MM.1S (cell line): Measurements from ENCODE around the gene HIGD1C.

Source experiments
- DNase-seq: peaks from one replicate; pipeline ENCODE4 v3.0.0-alpha.2; 2015
- H2AFZ ChIP-seq: fragments of 300-600 bp; sonication (generic); 2 replicates; pipeline ENCODE4 v1.6.0; 2016; ENCODE audit warnings: antibody characterized with exemption, low read length
- H3F3A ChIP-seq: fragments of 300-600 bp; sonication (generic); 2 replicates; pipeline ENCODE4 v1.6.1; 2016; ENCODE audit warnings: mild to moderate bottlenecking, antibody characterized with exemption, low read length, moderate library complexity, mixed read lengths; ENCODE audit not compliant: insufficient read depth
- H3K27ac ChIP-seq: fragments of 300-600 bp; sonication (generic); 2 replicates; pipeline ENCODE4 v1.5.1; 2016; ENCODE audit warnings: mild to moderate bottlenecking, low read length
- H3K27me3 ChIP-seq: fragments of 300-600 bp; sonication (generic); replicated peaks from 2 replicates; pipeline ENCODE4 v1.6.0; 2016; ENCODE audit warnings: low read length; ENCODE audit not compliant: insufficient read depth
- H3K36me3 ChIP-seq: fragments of 300-600 bp; sonication (generic); replicated peaks from 2 replicates; pipeline ENCODE4 v1.6.1; 2016; ENCODE audit warnings: mild to moderate bottlenecking, low read length, mixed read lengths; ENCODE audit not compliant: insufficient read depth
- H3K4me1 ChIP-seq: fragments of 300-600 bp; sonication (generic); 2 replicates; pipeline ENCODE4 v1.6.1; 2016; ENCODE audit warnings: low read length, mixed read lengths
- H3K4me2 ChIP-seq: fragments of 300-600 bp; sonication (generic); 2 replicates; pipeline ENCODE4 v1.6.0; 2016; ENCODE audit warnings: low read depth, low read length
- H3K4me3 ChIP-seq: fragments of 300-600 bp; sonication (generic); 2 replicates; pipeline ENCODE4 v1.5.1; 2016; ENCODE audit warnings: low read length, mixed read lengths
- H3K79me2 ChIP-seq: fragments of 300-600 bp; sonication (generic); 2 replicates; pipeline ENCODE4 v1.6.1; 2016; ENCODE audit warnings: mixed run types, low read length, mixed read lengths
- H3K9ac ChIP-seq: fragments of 300-600 bp; sonication (generic); 2 replicates; pipeline ENCODE4 v1.6.1; 2016; ENCODE audit warnings: low read length, mixed read lengths
- H3K9me2 ChIP-seq: fragments of 300-600 bp; sonication (generic); replicated peaks from 2 replicates; pipeline ENCODE4 v1.6.1; 2016; ENCODE audit warnings: mild to moderate bottlenecking, low read length, mixed read lengths; ENCODE audit not compliant: insufficient read depth
- H3K9me3 ChIP-seq: fragments of 300-600 bp; sonication (generic); replicated peaks from 2 replicates; pipeline ENCODE4 v1.6.1; 2016; ENCODE audit warnings: mild to moderate bottlenecking, low read length, mixed read lengths; ENCODE audit not compliant: insufficient read depth
- H4K20me1 ChIP-seq: fragments of 300-600 bp; sonication (generic); 2 replicates; pipeline ENCODE4 v1.6.1; 2016; ENCODE audit warnings: mild to moderate bottlenecking, low read length, moderate library complexity, mixed read lengths; ENCODE audit not compliant: insufficient read depth
- CTCF ChIP-seq: fragments of 300-600 bp; sonication (generic); IDR thresholded peaks from 2 replicates; pipeline ENCODE4 v1.5.1; 2016; ENCODE audit warnings: antibody characterized with exemption, low read length, mixed read lengths
- EZH2 ChIP-seq: fragments of 300-600 bp; sonication (generic); optimal IDR thresholded peaks from 2 replicates; pipeline ENCODE3; 2017; ENCODE audit warnings: low read depth, mild to moderate bottlenecking, antibody characterized with exemption, low read length, mixed read lengths
- EZH2phosphoT487 ChIP-seq: fragments of 300-600 bp; sonication (generic); IDR thresholded peaks from 2 replicates; pipeline ENCODE4 v1.6.1; 2018; ENCODE audit warnings: antibody characterized with exemption, low read length

HIGD1C gene

GRCh38 chr12:50948798-50949197 lies 3.5 kb upstream of the HIGD1C start:
- Histone ChIP-seq H3K4me2 (no peak overlapping the region), H3K9me2 (no peaks in the 10 kb centered on the region), H4K20me1 (no peaks in the 10 kb centered on the region), H3K9ac (no peak overlapping the region), H3K4me3 (no peak overlapping the region), H2AFZ (no peak overlapping the region), H3F3A (no peaks in the 10 kb centered on the region), H3K27ac (no peak overlapping the region), H3K79me2 (no peaks in the 10 kb centered on the region), H3K9me3 (no peaks in the 10 kb centered on the region), H3K27me3 (no peaks in the 10 kb centered on the region), H3K36me3 (no peaks in the 10 kb centered on the region), H3K4me1 (peaks cover 7% of the 10 kb centered on the region)
- no peak for DNase-seq
- no peak for TF ChIP-seq EZH2
- no peak for TF ChIP-seq CTCF
- no peak for TF ChIP-seq EZH2phosphoT487

- H3K27me3 ChIP-seq = no peaks in the 10 kb centered on the region
- no peak for DNase-seq
- H3K79me2 ChIP-seq = no peaks in the 10 kb centered on the region
- no peak overlapping the region for H3K4me3 ChIP-seq
- H3K27ac ChIP-seq = no peak overlapping the region
- H3K9ac ChIP-seq = no peak overlapping the region
- no peak for TF ChIP-seq EZH2
- TF ChIP-seq EZH2phosphoT487 = no peak
- TF ChIP-seq CTCF = no peak
- H3K4me1 ChIP-seq = peaks cover 7% of the 10 kb centered on the region
- no peaks in the 10 kb centered on the region for H3K9me3 ChIP-seq
- H4K20me1 ChIP-seq = no peaks in the 10 kb centered on the region
- no peak overlapping the region for H2AFZ ChIP-seq
- H3K4me2 ChIP-seq = no peak overlapping the region
- H3K9me2 ChIP-seq = no peaks in the 10 kb centered on the region
- no peaks in the 10 kb centered on the region for H3F3A ChIP-seq
- no peaks in the 10 kb centered on the region for H3K36me3 ChIP-seq
Measured at GRCh38 chr12:50949801-50950302, 2.5 kb upstream of the HIGD1C start.

GRCh38 chr12:50951112-50951511 lies 1.2 kb upstream of the HIGD1C start:
- Histone ChIP-seq H3K9ac (no peak overlapping the region), H3K27me3 (no peaks in the 10 kb centered on the region), H3K27ac (no peak overlapping the region), H3K9me3 (no peaks in the 10 kb centered on the region), H3K79me2 (no peaks in the 10 kb centered on the region), H3F3A (no peaks in the 10 kb centered on the region), H3K9me2 (no peaks in the 10 kb centered on the region), H3K36me3 (no peaks in the 10 kb centered on the region), H4K20me1 (no peaks in the 10 kb centered on the region), H3K4me2 (no peak overlapping the region), H3K4me3 (no peak overlapping the region), H3K4me1 (peaks cover 7% of the 10 kb centered on the region), H2AFZ (no peak overlapping the region)
- no peak for DNase-seq
- TF ChIP-seq EZH2 = no peak
- no peak for TF ChIP-seq EZH2phosphoT487
- no peak for TF ChIP-seq CTCF
